ENCODE measurements around the gene ADM.

ADM gene

GRCh38 chr11:10328314-10329098, 23.6 kb downstream of the ADM start:
- no peak for DNase-seq (ENCODE audit: low spot score)

GRCh38 chr11:10329356-10329755, 24.5 kb downstream of the ADM start:
- no peak for DNase-seq (ENCODE audit: low spot score)

- peak; percentile 45 for DNase-seq (ENCODE audit: low spot score)
These were observed 25.1 kb downstream of the ADM start for GRCh38 chr11:10329935-10330334.

- no peak for DNase-seq (ENCODE audit: low spot score)
These were observed 26.8 kb downstream of the ADM start for GRCh38 chr11:10331548-10332289.

- DNase-seq (ENCODE audit: low spot score): no peak
These were observed 28.6 kb downstream of the ADM start for GRCh38 chr11:10333490-10333889.

- no peak for DNase-seq (ENCODE audit: low spot score)
These were observed 33.4 kb downstream of the ADM start for GRCh38 chr11:10338287-10338686.

GRCh38 chr11:10348650-10349280, 43.9 kb downstream of the ADM start:
- DNase-seq (ENCODE audit: low spot score): peak; percentile 80

- DNase-seq (ENCODE audit: low spot score): peak; percentile 61
These were observed 44.4 kb downstream of the ADM start for GRCh38 chr11:10349281-10349665.

- peak; percentile 32 for DNase-seq (ENCODE audit: low spot score)
These were observed 44.9 kb downstream of the ADM start for GRCh38 chr11:10349806-10350205.

- DNase-seq (ENCODE audit: low spot score): peak; percentile 91
These were observed 45.5 kb downstream of the ADM start for GRCh38 chr11:10350334-10350733.

- DNase-seq (ENCODE audit: low spot score): no peak
These were observed 46.5 kb downstream of the ADM start for GRCh38 chr11:10351435-10351764.

- DNase-seq (ENCODE audit: low spot score): peak; percentile 95
These were observed 47.1 kb downstream of the ADM start for GRCh38 chr11:10351765-10352641.

- no peak for DNase-seq (ENCODE audit: low spot score)
These were observed 48.2 kb downstream of the ADM start for GRCh38 chr11:10352921-10353550.

GRCh38 chr11:10354389-10354788, 49.5 kb downstream of the ADM start:
- no peak for DNase-seq (ENCODE audit: low spot score)

- DNase-seq (ENCODE audit: low spot score): peak; percentile 76
These were observed 50.4 kb downstream of the ADM start for GRCh38 chr11:10355257-10355661.

GRCh38 chr11:10356161-10356560, 51.3 kb downstream of the ADM start:
- no peak for DNase-seq (ENCODE audit: low spot score)
